ENCODE results near the gene SSU72.
"Not testable (repeated sequence)": the region's sequence is repeated elsewhere in the genome, so short reads cannot be mapped to it uniquely, and the experiment has no call there.

- not testable (repeated sequence) for TF ChIP-seq CTCF (optimal IDR thresholded peaks at IDR 0.05 in 1 of 3, IDR thresholded peaks at IDR 0.05 in 1 of 3, conservative IDR thresholded peaks at IDR 0.05 in 1 of 3; ENCODE audit: extremely low read depth in 1 of 3, insufficient read depth in 2 of 3, low read length in 3 of 3); EZH2 (IDR thresholded peaks at IDR 0.05; ENCODE audit: low read length)
Observed at GRCh38 chr1:1533176-1533893, 41.3 kb downstream of the SSU72 start.

All from keratinocyte (primary cell).